NCI-H2227 (cell line): ENCODE data around the gene RNMT.
"Not testable (repeated sequence)": the region's sequence is repeated elsewhere in the genome, so short reads cannot be mapped to it uniquely, and the experiment has no call there.

Experiments
- DNase-seq: peaks from one replicate; lab custom pipeline; 2025; ENCODE audit not compliant: unreplicated experiment; lab: John Stamatoyannopoulos, UW

The RNMT gene

GRCh38 chr18:13726232-13726971, at the start of gene RNMT, which contains the start of gene FAM210A:
Gene RNMT, plus strand, starts transcription at chr18:13726673. Its CDS starts 4,845 bp downstream, at chr18:13731518.
Gene FAM210A, minus strand, starts transcription at chr18:13726558. Its CDS starts 44,481 bp downstream, at chr18:13682077.
- DNase-seq = peak; percentile 99

GRCh38 chr18:13677350-13677749, 49.1 kb upstream of the RNMT start:
- DNase-seq = not testable (repeated sequence)

- no peak for DNase-seq
These were observed 45.9 kb upstream of the RNMT start for GRCh38 chr18:13680612-13681011.

GRCh38 chr18:13681701-13682100, 44.8 kb upstream of the RNMT start:
- DNase-seq = no peak

- no peak for DNase-seq
These were observed 41.9 kb upstream of the RNMT start for GRCh38 chr18:13684546-13684945.

GRCh38 chr18:13688191-13689136, 38.0 kb upstream of the RNMT start:
- DNase-seq = no peak

GRCh38 chr18:13690060-13690459, 36.4 kb upstream of the RNMT start:
- DNase-seq = not testable (repeated sequence)

GRCh38 chr18:13695337-13695736, 31.1 kb upstream of the RNMT start:
- not testable (repeated sequence) for DNase-seq

- DNase-seq = no peak
These were observed 29.5 kb upstream of the RNMT start for GRCh38 chr18:13696961-13697360.

- DNase-seq = no peak
These were observed 26.3 kb upstream of the RNMT start for GRCh38 chr18:13700153-13700552.

- peak; percentile 6 for DNase-seq
These were observed 22.6 kb upstream of the RNMT start for GRCh38 chr18:13703899-13704298.

- DNase-seq = no peak
These were observed 16.1 kb upstream of the RNMT start for GRCh38 chr18:13710414-13710831.

GRCh38 chr18:13712400-13713131, 13.9 kb upstream of the RNMT start:
- DNase-seq = no peak

GRCh38 chr18:13713455-13714055, 12.9 kb upstream of the RNMT start:
- no peak for DNase-seq

GRCh38 chr18:13715330-13715729, 11.1 kb upstream of the RNMT start:
- no peak for DNase-seq

GRCh38 chr18:13716916-13717315, 9.6 kb upstream of the RNMT start:
- no peak for DNase-seq

GRCh38 chr18:13720123-13720522, 6.3 kb upstream of the RNMT start:
- DNase-seq = no peak

- no peak for DNase-seq
These were observed 5.6 kb upstream of the RNMT start for GRCh38 chr18:13720847-13721246.

GRCh38 chr18:13725566-13726231, 774 bp upstream of the RNMT start:
- DNase-seq = no peak

GRCh38 chr18:13726972-13727331, 479 bp downstream of the RNMT start:
- peak; percentile 80 for DNase-seq
